Measurements from ENCODE around the gene PSMC5.
"Not testable (repeated sequence)": the region's sequence is repeated elsewhere in the genome, so short reads cannot be mapped to it uniquely, and the experiment has no call there.

The PSMC5 gene

GRCh38 chr17:63859257-63859656 lies 32.0 kb downstream of the PSMC5 start:
- TF ChIP-seq, protein P1, sequence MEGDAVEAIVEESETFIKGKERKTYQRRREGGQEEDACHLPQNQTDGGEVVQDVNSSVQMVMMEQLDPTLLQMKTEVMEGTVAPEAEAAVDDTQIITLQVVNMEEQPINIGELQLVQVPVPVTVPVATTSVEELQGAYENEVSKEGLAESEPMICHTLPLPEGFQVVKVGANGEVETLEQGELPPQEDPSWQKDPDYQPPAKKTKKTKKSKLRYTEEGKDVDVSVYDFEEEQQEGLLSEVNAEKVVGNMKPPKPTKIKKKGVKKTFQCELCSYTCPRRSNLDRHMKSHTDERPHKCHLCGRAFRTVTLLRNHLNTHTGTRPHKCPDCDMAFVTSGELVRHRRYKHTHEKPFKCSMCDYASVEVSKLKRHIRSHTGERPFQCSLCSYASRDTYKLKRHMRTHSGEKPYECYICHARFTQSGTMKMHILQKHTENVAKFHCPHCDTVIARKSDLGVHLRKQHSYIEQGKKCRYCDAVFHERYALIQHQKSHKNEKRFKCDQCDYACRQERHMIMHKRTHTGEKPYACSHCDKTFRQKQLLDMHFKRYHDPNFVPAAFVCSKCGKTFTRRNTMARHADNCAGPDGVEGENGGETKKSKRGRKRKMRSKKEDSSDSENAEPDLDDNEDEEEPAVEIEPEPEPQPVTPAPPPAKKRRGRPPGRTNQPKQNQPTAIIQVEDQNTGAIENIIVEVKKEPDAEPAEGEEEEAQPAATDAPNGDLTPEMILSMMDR (IDR thresholded peaks at IDR 0.05; ENCODE audit: low read depth, low read length): no peak
- DNase-seq (ENCODE audit: extremely low read depth, low read depth): no peak

- TF ChIP-seq, protein P1 (IDR thresholded peaks at IDR 0.05; ENCODE audit: low read depth, low read length): peak; percentile 5
These were observed 39.4 kb downstream of the PSMC5 start for GRCh38 chr17:63866625-63867024.

DNA sequence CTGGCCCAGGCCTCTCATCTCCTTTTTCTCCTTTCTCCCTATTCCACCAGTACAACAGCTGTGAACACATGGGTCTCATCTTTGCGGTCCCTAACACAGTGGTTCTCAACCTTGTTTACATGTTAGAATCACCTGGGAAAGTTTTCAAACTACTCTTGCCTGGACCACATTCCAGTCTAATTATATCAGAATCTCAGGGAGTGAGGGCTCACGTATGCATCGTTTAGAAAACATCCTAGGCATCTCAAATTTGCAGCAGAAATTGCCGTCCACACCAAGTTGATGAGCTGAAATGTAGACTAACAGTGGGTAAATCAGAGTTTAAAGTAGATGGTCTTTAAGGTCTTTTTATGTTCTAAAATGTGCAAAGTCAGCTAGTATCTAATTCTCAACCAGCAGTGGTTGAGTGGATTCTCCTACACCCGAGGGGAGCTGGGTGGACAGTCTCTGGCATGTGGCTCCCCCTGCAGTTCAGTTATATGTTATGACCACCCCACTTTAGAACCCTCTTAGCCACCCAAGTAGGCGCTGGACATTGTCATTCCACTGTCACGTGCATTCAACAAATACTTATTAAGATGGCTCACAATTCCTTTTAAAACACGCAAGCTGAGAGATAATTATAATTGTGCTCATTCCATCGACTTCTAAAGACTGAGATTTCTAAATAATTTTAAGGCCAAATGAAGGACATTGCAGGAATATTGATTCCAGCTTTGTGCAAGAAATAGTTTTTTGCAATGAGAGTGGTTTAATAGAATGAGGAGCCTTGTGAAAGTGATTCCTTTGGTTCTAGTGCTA lies 42.5 kb downstream of the PSMC5 start:
- not testable (repeated sequence) for DNase-seq (ENCODE audit: extremely low read depth, low read depth)
- TF ChIP-seq, protein P1 (IDR thresholded peaks at IDR 0.05; ENCODE audit: low read depth, low read length): peak; percentile 8

More at GRCh38 chr17:63866625-63867024, 39.4 kb downstream of the PSMC5 start:
- not testable (repeated sequence) for DNase-seq (ENCODE audit: extremely low read depth, low read depth)

- DNase-seq (ENCODE audit: extremely low read depth, low read depth): not testable (repeated sequence)
These were observed 43.0 kb downstream of the PSMC5 start for GRCh38 chr17:63870292-63870665.

DNA sequence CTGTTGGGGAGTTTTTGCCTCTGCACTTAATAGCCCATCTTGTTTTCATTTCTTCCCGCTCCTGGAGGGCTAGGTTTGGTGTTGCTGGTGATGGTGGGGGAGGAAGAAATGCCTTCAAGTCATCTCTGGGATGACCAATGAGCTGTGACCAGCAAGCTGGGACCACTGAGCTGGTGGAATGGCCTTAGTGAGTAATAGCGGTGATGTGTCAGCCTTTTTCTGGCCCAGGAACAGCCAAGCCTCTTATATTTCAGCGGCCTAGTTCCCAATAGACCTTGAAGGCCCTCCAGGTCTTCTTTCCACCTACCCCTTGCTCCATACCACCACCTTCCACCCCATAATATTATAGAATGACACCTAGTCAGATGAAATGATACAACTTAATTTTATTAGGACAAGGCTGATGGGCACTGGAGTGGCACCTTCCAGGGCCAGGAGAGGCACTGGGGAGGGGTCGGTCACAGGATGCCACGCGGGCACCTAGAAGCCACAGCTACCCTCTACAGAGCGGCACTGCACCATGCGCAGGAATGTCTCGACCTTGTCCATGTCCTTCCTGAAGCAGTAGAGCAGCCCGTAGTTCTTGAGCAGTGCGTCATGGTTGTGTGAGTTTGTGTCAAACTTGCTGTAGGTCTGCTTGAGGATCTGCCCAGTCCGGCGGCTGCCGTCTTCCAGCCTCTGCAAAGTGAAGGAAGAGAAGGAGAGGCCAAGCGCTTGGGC lies 44.6 kb downstream of the PSMC5 start:
- DNase-seq (ENCODE audit: extremely low read depth, low read depth): not testable (repeated sequence)

DNA sequence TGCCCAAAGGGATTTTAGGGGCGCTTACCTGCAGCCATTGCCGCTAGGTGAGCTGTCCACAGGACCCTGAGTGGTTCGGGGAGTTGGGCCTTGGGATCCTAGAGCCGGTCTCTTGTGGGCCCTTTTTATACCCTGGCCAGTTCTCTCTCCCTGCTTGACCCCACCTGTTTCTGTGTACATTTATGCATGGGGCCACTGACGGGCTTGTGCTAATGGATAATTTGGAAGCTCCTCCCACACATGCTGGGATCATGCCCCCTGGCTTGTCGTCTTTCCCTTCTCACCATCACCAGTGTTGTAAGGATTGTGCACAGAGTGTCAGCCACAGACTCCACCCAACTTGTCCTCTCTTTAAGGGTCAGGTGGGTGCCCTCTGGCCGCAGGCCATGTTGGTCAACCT lies 46.3 kb downstream of the PSMC5 start, which contains the start of gene CSH2:
Gene CSH2 (minus strand): TSS at position 101 of the 400 bp plus-strand sequence. CDS start 63 bp downstream, at position 38.
- DNase-seq (ENCODE audit: extremely low read depth, low read depth): not testable (repeated sequence)

- not testable (repeated sequence) for DNase-seq (ENCODE audit: extremely low read depth, low read depth)
These were observed 46.9 kb downstream of the PSMC5 start for GRCh38 chr17:63874061-63874626.

GRCh38 chr17:63874693-63875092 lies 47.5 kb downstream of the PSMC5 start:
- not testable (repeated sequence) for DNase-seq (ENCODE audit: extremely low read depth, low read depth)

- DNase-seq (ENCODE audit: extremely low read depth, low read depth): not testable (repeated sequence)
These were observed 51.2 kb downstream of the PSMC5 start for GRCh38 chr17:63878413-63878812.

- TF ChIP-seq, protein P1 (IDR thresholded peaks at IDR 0.05; ENCODE audit: low read depth, low read length): no peak
- DNase-seq (ENCODE audit: extremely low read depth, low read depth): no peak
These were observed 53.5 kb downstream of the PSMC5 start for GRCh38 chr17:63880706-63881105.

GRCh38 chr17:63881337-63881736 lies 54.1 kb downstream of the PSMC5 start:
- DNase-seq (ENCODE audit: extremely low read depth, low read depth): not testable (repeated sequence)

Measured in AG09319 (cell line).